Melanocyte of skin (primary cell): Measurements from ENCODE around the gene TRIM75. TPM values are rescaled to one million over a fixed set of nuclear protein-coding genes. Genes with fewer than 3 reads are reported as not detected.

Experiments
- small RNA-seq, 2 donors: library from RNA; depleted of rRNA; stranded (forward); fragments of <200 nt; gene quantifications; one replicate each; pipeline ENCODE3, GENCODE V24; 2012
- total RNA-seq, 2 donors: library from RNA; depleted of rRNA; stranded (reverse); fragments of >200 nt; gene quantifications; 2 replicates each; pipeline ENCODE4 v1.2.3, GENCODE V29; 2012

The TRIM75 gene
- not detected for total RNA-seq

DNA sequence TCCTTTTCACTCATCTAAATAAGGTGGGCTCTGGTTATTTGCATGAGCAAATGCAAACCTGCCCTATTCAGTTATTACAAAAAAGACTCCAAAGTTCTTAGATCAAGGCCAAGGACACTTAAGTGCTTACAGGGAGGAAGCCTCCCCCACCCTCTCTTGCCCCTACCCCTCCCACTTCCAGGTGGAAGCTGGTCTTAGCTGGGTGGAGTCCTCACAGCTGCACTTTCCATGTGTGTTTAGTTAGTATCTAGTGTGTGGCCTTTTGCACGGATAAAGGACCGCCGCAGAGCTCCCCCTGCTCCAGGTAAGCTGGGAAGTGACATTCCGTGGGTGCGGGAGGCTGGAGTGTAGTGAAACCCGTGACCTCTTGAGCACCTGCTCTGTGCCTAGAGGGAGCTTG is at the start of gene TRIM75:
Gene TRIM75, plus strand, starts transcription at position 222 of the 400 bp plus-strand sequence. CDS start 5,282 bp downstream, outside the sequence.

DNA sequence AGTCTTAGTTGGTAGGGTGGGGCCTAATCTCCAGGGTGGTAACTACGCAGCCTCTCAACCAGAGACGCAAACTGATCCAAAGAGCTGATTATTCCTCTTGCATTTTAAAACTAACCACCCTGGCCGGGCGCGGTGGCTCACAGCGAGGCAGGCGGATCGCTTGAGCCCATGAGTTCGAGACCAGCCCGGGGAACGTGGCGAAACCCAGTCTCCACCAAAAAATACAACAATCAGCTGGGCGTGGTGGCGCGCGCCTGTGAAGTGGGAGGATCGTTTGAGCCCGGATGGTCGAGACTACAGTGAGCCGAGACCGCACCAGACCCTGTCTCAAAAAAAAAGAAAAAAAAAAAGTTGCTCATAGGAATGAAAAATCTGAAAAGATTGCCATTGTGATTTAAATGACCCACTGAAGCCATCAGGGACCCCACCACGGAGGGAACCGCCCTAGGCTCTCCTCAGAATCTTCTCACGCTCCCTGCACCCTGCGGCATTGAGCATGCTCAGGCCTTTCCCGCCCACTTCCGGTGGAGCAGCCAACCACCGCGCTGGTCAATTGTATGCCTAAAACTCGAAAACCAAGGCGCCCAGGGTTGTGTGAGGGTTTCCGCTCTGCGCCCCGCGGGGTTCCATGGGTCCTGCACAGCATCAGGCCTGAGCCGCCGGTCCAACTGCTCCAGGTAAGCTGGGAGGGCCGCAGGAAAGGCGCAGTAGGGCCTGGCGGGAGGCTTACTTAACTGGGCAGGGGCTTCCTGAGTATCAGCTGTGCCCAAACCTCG is 22.0 kb upstream of the TRIM75 start, which contains the start of gene TRIM60:
Gene TRIM60, plus strand, starts transcription at position 564 of the 776 bp plus-strand sequence. CDS start 8,074 bp downstream, outside the sequence.

Small RNA genes lying within 50 kb of the gene (small RNA-seq; reads per million reads assigned to genes)
- gene AC106872.12, result 0 reads per million in 2 donors

Other genes starting within 250 kb of the TRIM75 start
- not detected for gene APELA, start 176.7 kb upstream of the TRIM75 start, total RNA-seq
- 1 to 10 TPM; 5.5 to 6.3 TPM for gene TRIM61, start 76.2 kb upstream of the TRIM75 start, total RNA-seq
- not detected for gene TRIM60, start 21.9 kb upstream of the TRIM75 start, total RNA-seq
- gene TMEM192, start 59.0 kb downstream of the TRIM75 start, total RNA-seq, result 10 to 100 TPM; 20.0 to 26.0 TPM
- gene KLHL2, start 153.7 kb downstream of the TRIM75 start, total RNA-seq, result 10 to 100 TPM in 1 of 2 donors, 1 to 10 TPM in 1; 6.5 to 12.7 TPM